NCI-H82 (cell line): Measurements from ENCODE around the gene KCNQ5.
"Not testable (repeated sequence)": the region's sequence is repeated elsewhere in the genome, so short reads cannot be mapped to it uniquely, and the experiment has no call there.

Experiments used
- DNase-seq: peaks from one replicate; lab custom pipeline; 2025; lab: John Stamatoyannopoulos, UW

KCNQ5 gene

DNA sequence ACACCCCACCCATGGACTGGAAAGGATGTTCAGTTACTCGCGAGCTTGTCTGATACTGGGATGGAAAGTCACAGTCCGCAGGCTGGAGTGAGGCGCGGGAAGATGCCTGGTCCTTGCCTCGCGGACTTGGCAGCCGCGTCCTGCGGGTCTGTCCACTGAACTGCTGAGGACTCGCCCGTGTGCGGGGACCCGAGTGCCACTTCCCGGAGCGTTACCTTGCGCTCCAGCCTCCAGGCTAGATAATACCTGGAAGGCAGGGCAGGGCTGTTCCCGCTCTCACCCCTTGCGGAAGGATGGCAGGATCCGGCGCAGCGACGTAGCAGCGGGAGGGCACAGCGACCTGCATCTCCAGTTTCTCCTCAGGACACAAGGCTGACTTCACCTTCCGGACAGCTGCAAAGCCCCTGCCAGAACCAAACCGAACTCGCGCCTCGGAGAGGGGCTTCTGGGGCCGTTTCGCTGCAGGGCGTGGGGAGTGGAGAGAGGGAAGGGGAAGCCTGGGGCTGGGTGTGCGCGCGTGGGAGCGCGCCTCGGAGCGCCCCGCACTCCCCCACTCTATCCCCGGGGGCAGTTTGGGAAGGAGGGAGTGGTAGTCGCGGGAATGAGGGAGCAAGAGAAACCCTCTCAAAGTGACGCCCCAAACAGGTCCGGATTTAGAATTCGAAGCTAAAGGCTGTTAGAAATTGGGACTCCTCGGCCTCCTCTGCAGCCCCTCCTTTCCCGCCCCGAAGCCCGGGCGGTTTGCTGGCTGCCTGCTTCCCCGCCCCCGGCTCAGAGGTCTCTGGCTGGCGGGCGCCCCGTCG is at the start of gene KCNQ5:
KCNQ5 (plus strand) TSS at position 774 of the 803 bp plus-strand sequence.
- DNase-seq = peak; percentile 67

DNA sequence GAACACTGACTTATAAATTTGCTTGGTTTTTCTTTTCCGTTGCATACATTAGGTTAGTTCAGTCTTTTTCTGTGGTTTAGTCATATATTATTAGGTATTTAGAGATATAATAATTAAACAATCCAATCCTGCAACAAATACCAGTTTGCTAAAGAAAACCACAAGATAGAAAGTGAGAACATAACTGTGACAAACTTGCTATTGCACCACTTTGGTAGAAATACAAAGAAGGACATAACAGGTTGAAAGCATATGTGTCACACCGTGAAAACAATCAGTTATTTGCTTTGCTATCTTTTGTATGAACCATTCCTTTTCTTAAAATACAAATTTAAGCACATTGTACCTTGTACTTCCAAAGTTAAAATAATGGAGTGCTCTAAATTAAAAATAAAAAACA is 42.0 kb upstream of the KCNQ5 start:
- no peak for DNase-seq

DNA sequence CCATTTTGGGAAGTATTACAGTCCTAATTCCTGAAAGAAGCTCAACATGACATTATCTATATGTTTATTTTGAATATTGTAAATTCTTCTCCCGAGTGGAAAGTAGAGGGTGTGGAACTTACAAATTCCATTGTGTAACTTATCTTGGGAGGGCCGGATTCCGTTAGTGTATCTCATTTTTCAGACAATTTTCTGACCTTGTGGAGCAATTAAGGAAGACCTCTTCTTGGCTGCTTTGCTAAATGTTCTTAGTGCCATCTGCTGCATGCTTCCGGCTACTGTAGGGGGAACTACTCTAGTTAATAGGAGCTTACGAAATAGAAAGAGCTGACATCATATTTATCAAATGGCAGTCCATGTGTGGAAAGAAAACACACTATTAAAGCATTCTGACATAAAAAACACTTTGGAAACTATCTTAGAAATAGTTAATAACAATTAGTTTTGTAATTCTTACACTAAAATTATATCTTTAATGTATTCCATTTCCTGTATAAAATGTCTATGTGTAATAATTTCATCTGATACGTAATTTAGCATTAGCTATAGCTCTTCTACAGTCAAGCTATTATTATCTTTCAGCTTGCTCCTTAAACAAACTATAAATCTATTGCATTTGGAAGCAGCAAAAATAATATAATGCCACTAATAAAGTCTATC is 41.5 kb upstream of the KCNQ5 start:
- peak; percentile 86 for DNase-seq

DNA sequence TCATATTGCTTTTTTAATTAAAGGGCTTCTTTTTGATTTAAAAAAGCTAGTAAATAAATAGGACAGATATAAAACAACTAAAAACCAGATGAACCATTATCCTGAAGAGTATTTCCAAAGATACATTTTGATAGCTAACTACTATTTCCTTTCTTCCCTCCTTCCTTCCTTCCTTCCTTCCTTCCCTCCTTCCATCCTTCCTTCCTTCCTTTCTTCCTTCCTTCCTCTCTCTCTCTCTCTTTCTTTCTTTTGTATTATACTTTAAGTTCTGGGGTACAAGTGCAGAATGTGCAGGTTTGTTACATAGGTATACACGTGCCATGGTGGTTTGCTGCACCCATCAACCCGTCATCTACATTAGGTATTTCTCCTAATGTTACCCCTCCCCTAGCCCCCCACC is 40.9 kb upstream of the KCNQ5 start:
- not testable (repeated sequence) for DNase-seq

DNA sequence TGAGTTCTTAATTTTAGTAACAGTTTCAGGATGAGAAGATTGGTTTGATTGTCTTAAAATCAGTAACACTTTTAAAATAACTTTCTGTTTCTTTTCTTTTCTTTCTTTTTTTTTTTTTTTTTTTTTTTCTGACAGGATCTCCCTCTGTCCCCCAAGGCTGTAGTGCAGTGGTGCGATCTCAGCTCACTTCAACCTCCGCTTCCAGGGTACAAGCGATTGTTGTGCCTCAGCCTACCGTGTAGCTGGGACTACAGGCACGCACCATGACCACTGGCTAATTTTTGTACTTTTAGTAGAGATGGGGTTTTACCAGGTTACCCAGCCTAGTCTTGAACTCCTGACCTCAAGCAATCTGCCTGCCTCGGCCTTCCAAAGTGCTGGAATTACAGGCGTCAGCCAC is 33.7 kb upstream of the KCNQ5 start:
- DNase-seq = no peak

DNA sequence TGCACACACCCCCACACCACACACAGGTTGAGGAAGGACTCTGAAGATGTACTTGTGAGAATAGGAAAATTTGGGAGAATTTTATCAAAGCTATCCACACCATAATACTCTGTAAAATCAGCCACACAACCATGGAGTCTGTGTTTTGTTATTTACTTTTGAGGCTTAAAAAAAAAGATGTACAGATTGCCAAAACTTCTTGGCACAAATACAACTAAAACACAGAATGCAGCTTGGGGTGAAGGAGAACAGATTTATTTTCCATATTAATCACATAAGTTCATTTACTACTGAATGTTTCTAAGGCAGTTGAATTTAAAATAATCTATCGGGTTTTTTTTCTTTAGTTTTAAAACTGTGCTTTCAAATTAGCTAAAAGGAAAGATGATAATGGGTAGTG is 32.8 kb upstream of the KCNQ5 start:
- DNase-seq = no peak

DNA sequence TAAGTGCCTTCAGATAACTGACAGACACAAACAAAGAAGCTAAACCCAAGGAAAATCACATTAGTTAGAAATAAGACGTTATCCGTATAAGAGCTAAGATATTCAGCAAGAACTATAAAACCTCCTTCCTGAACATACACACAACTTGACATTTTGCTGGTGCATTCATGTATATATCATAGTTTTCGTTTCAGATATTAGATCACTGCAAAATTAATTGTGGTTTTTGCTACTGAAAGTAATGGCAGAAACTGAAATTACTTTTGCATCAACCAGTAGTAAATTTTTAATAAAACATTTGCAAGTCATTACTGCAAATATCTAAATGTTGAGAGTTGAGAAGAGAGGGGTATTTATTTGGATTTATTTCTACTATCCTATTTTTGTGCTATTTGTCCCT is 26.1 kb upstream of the KCNQ5 start:
- no peak for DNase-seq

DNA sequence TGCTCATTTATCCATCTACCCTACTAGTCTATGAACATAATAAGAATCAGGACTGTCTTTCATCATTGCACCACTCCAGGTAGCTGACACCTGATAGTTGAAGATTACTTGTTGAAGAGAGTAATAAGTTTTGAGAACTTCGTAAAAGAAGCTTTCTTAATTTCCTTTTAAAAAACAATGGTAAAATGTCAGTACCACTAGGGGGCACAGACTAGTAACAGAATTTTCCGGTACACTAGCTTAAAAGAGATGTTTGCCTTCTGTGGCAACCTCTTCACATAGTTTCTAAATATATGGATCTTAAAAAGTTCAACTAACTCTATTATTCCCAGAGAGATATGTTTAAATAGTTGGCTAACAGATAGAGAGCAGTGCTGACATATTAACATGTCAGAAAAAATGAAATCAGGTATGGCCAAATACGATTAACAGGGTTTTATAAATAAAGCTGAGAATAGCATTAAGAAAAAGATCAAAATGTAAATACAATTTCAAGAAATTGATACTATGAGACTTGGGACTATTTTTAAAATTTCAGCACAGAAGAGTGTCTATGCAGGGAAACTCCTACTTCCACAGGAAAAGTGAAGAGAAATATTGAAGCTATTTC is 5.4 kb upstream of the KCNQ5 start:
- DNase-seq = peak; percentile 19

DNA sequence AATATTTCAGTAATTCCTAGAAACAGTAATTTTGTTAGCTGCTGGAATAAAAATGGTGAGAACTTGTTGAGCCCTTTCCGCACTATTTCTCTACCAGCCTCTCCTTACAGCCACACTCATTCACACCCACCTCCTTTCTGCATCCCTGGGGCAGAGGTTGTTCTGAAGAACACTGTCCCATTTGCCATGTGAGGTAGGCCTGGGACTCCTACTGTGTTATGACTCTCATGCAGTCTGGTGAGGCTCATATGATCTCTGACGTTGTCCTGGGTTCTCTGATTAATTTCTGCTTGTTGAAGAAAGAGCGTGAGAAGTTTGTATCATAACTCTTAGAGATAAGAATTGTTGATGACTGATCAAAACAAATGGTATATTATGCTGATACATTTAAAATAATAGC is 4.1 kb upstream of the KCNQ5 start:
- no peak for DNase-seq

DNA sequence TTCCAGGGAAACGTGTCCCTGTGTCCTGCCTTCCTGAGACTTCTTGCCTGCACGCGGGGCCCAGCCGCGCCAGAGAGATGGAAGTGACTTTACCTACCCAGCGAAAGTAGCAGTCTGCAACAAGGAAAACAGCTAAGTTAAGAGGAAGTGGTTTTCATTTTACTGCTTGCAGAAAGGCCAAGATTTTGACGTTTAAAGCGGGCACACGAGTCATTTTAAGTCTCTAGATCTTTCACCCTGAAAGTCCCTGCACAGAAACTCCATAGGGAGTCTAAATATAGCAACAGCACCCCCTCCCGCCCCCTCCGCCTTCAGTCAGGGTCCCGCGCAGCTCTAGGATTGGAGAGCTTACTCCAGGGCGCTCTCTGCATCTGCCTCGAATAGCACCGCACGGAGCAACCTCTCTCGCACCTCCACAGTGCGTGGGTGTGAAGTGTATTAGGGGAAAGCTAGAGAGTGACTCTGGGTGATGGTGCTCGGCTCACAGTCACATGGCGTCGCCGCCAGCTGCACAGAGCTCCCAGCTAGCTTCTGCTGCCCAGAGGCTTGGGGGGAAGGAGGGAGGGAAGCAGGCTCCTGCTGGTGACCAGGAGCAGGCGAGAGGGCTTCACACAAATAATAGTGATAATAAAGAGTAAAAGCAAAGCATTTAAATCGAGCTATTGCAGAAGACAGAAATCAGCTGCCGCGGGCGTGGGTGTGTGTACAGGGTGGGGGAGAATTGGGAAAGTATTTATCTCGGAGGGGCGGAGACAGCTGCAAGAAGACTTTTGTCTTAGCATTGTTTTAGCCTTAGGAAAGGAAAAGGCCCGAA is 1.8 kb upstream of the KCNQ5 start:
- peak; percentile 87 for DNase-seq

DNA sequence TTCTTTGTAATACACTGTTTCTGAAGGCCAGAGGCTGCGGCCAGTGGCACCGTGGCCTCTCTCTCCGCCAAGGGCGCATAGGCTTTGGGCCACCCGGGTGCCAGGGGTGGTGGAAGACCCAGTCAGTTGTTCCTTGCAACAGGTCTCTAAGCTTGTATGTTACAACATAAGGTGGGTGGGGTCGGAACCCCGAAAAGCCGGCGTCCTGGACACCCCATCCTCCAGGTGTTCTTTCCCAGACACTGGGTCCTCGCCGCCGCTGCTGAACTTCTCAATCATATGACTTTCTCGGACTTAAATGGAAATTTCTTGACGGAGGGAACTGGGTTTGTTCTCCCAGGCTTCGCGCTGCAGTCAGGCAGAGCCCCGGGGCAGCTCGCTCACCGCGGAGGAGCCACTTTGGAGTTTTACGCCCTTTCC is 983 bp upstream of the KCNQ5 start:
- DNase-seq = no peak

DNA sequence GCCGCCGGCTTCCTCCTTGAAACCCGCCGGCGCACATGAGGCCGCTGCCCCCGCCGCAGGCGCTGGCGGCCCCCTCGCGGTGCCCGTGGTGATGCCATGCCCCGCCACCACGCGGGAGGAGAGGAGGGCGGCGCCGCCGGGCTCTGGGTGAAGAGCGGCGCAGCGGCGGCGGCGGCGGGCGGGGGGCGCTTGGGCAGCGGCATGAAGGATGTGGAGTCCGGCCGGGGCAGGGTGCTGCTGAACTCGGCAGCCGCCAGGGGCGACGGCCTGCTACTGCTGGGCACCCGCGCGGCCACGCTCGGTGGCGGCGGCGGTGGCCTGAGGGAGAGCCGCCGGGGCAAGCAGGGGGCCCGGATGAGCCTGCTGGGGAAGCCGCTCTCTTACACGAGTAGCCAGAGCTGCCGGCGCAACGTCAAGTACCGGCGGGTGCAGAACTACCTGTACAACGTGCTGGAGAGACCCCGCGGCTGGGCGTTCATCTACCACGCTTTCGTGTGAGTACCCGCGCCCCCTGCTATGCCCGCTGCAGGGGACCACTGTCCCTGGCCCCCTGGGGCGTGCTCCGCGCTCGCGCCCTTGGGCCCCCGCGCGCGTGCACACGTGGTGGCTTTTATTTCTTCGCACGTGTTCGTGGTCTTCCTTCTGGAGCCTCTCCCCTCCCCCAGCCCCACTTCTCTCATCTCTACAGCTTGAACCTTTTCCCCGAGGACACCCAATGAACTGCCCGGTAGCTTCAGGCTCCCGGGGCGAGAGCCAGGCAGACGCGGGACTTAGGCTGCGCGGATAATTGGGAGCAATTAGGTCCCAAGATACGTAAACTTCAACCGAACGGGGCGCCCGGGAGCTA is 453 bp downstream of the KCNQ5 start:
- peak; percentile 88 for DNase-seq

DNA sequence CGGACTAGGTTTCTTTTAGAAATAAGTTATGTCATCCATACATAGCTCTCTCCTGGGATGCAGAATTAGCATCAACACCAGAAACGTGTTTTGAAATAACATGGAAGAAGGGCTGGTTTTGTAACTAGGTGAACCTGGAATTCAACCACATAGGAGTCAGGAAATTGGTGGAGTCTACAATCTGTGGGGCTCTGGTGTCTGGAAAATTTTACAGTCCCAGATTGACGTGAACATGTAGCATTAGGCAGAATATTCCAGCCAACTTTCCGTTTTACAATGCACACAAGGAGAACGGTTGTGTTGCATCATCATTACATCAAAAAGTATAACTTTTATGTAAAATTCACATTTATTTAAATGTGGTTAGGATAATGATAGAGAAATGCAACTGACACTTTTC is 1.9 kb downstream of the KCNQ5 start:
- peak; percentile 36 for DNase-seq

DNA sequence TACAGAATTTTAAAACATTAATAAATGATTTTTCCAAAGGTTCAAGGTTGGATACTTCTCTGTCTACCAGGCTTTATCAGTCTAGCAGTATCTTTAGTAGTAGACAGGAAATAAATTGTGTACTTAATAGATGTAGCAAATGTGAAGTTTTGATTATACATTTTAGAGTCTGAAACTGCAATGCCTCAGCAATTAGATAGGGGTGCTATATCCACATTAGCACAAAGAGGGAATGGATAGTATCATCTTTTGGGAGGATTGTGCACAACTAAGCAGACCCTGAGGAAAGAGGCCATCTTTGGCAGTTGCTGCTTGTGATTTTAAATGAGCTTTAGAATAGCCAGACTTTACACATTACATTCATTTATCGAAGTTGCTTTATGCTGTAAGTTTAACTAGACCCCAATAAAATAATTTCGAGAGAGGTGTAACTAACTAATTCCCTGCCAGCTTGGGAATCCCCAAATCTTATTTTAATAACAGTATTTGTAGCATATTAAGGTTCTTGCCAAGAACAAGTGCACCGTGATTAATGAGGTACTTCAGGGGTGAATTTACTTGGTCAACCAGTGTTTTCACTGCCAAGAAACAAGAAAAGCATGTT is 2.8 kb downstream of the KCNQ5 start:
- peak; percentile 83 for DNase-seq

DNA sequence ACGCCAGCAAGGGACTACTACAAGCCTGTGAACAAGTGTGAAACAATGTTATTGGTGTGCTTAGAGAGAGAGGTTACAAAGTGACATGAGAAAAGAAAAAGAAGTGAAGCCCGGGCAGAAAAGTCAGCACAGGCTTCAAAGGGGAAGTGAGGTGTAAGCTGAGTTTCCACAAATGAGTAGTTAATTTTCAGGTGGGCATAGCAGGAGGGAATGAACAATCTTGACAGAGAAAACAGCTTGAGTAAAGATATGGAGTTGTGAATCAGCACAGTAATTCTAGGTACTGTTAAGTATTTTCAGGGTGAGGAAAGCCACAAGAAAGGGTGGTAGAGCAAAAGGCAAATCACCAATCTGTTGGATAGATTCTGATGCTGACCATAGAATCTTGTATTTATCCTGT is 4.3 kb downstream of the KCNQ5 start:
- DNase-seq = no peak

DNA sequence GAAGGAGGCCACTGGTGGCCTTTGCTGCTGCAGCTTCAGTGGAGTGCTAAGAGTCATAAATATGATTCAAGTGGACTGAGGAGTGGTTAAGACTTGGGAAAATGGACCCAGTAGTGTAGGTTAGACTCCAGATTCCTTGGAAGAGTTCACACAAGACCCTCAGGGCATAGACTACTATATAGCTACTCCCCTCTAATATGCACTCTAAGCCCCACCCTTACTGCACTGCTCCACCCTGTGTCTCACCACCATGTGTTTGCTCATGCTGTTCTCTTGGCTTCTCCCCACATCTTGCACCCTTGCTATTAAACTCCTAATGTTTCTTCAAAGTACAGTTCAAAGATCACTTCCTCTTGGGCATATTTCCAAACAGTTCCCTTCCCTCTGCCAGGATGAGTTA is 5.7 kb downstream of the KCNQ5 start:
- no peak for DNase-seq

DNA sequence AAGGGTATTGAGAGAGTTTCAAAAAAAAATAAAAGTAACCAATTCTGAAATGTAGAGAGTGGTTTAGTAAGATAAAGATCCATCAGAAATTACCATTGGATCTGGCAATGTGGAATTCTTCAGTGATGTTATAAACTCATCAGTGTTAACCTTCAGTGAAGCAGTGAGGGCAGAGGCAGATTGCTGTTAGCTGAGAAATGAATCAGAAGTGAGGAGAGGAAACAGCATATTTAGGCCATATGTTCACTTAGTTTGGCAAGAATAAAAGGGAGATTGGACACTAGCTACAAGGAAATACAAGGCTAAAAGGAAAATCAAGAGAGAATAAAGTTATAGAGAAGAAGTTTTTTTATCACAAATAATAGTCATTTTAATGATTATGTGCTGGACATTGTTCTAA is 9.6 kb downstream of the KCNQ5 start:
- no peak for DNase-seq

DNA sequence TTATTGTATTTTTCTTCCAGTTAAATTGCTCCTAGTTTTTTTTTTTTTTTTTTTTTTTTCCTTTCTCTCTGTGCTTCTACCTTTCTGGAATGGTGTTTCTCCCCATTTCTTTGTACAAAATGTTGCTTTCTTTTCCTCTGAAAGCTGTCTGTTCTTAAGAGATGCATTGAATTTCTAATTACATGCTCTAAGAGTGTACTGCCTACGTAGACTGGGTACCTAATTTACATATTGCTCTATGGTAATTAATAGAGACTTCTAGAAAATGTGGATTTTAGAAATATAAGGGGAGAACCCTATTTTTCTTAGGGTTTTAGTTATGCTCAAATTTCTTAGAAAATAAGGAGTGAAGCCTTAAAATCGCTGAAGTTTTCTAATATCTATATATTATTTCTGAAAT is 13.8 kb downstream of the KCNQ5 start:
- DNase-seq = no peak

DNA sequence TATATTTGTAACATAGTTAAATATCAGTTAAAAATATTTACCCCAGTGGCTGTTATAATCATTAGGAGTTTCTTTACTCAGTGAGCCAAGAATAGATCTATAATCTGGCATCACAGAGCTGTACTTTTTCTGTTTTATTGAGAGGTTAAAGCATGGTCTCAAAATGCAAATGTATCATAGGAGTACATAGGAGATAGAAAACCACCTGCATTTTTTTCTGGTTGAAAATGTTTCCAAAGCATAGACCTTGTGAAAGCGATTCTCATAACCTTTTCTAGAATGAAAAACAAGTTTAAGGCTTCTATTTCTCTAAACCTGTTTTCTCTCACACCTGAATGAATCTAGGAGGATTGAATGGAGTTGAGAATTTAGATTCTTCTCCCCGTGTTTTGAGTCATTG is 14.4 kb downstream of the KCNQ5 start:
- DNase-seq = no peak

DNA sequence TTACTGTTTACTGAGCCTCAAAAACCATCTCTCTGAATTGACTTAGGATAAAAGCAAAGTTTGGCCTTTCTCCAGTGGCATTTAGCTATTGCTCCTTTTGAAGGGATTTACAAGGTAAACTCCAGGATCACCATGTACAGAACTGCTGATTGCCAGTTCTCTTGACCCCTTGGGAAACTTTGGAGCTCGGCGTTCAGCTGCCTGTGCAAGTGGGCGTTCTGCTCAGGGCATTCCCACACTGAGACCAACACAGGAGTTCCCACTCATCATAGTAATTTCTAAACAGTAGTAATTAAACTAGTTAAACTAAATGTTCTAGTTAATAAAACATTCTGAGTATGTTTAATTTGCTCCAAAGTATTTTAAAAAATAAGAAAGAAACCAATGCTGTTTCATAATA is 14.9 kb downstream of the KCNQ5 start:
- no peak for DNase-seq
